Trophoblast cell (in vitro differentiated cells and primary cell): ENCODE results near the gene TMEM270.

ENCODE experiments used
- DNase-seq, 2 donors: peaks; one replicate each; pipeline ENCODE4 v3.0.0-alpha.2; 2016
- H2AFZ ChIP-seq: 2 replicates; pipeline ENCODE4 v1.6.1; 2013; ENCODE audit warnings: low read length, moderate library complexity, mild to moderate bottlenecking; ENCODE audit not compliant: insufficient read depth, poor library complexity
- H2AK5ac ChIP-seq: 2 replicates; pipeline ENCODE4 v1.6.1; 2013; ENCODE audit warnings: mild to moderate bottlenecking, low read length
- H2BK120ac ChIP-seq: 2 replicates; pipeline ENCODE4 v1.6.1; 2013; ENCODE audit warnings: low read length, mild to moderate bottlenecking, moderate library complexity; ENCODE audit not compliant: insufficient read depth, poor library complexity
- H2BK12ac ChIP-seq: 2 replicates; pipeline ENCODE4 v1.6.1; 2013; ENCODE audit warnings: mild to moderate bottlenecking, low read length, moderate library complexity
- H2BK5ac ChIP-seq: 2 replicates; pipeline ENCODE4 v1.6.1; 2013; ENCODE audit warnings: low read length, low read depth, moderate library complexity, mild to moderate bottlenecking; ENCODE audit not compliant: poor library complexity
- H3K14ac ChIP-seq: 2 replicates; pipeline ENCODE4 v1.6.1; 2013; ENCODE audit warnings: mild to moderate bottlenecking, low read length
- H3K18ac ChIP-seq: 2 replicates; pipeline ENCODE4 v1.6.1; 2013; ENCODE audit warnings: mild to moderate bottlenecking, low read length
- H3K23ac ChIP-seq: 2 replicates; pipeline ENCODE4 v1.6.1; 2013; ENCODE audit warnings: low read length
- H3K27ac ChIP-seq: 2 replicates; pipeline ENCODE4 v1.5.1; 2013; ENCODE audit warnings: low read depth, mild to moderate bottlenecking, inconsistent platforms, low read length, moderate library complexity
- H3K27me3 ChIP-seq: 2 replicates; pipeline ENCODE4 v1.6.1; 2013; ENCODE audit warnings: inconsistent platforms, mild to moderate bottlenecking, low read length, moderate library complexity; ENCODE audit not compliant: insufficient read depth
- H3K36me3 ChIP-seq, 2 experiments: 1 replicate in 1 of 2; 2 replicates in 1 of 2; pipeline ENCODE4 v1.6.1; 2013; ENCODE audit warnings: low read length in 2 of 2, mild to moderate bottlenecking in 2 of 2, moderate library complexity in 1 of 2; ENCODE audit not compliant: insufficient read depth in 2 of 2, control insufficient read depth in 1 of 2
- H3K4ac ChIP-seq: 2 replicates; pipeline ENCODE4 v1.6.1; 2013; ENCODE audit warnings: low read depth, mild to moderate bottlenecking, low read length, moderate library complexity
- H3K4me1 ChIP-seq, 2 experiments: 1 replicate in 1 of 2; 2 replicates in 1 of 2; pipeline ENCODE4 v1.6.1; 2013; ENCODE audit warnings: low read length in 2 of 2, mild to moderate bottlenecking in 2 of 2, moderate library complexity in 1 of 2; ENCODE audit not compliant: insufficient read depth in 2 of 2, control insufficient read depth in 1 of 2
- H3K4me2 ChIP-seq: 2 replicates; pipeline ENCODE4 v1.6.1; 2013; ENCODE audit warnings: inconsistent platforms, mild to moderate bottlenecking, low read length, moderate library complexity
- H3K4me3 ChIP-seq: 2 replicates; pipeline ENCODE4 v1.5.1; 2013; ENCODE audit warnings: mild to moderate bottlenecking, low read depth, low read length, inconsistent platforms
- H3K79me1 ChIP-seq: one replicate; pipeline ENCODE4 v1.6.1; 2013; ENCODE audit warnings: low read length
- H3K79me2 ChIP-seq: 2 replicates; pipeline ENCODE4 v1.6.1; 2013; ENCODE audit warnings: low read length, mild to moderate bottlenecking; ENCODE audit not compliant: control insufficient read depth, insufficient read depth, poor library complexity
- H3K9ac ChIP-seq: 2 replicates; pipeline ENCODE4 v1.6.1; 2013; ENCODE audit warnings: mild to moderate bottlenecking, low read length
- H3K9me3 ChIP-seq: 2 replicates; pipeline ENCODE4 v1.6.1; 2013; ENCODE audit warnings: low read depth, mild to moderate bottlenecking, control low read depth, inconsistent platforms, low read length; ENCODE audit not compliant: insufficient read depth
- H4K12ac ChIP-seq: 2 replicates; pipeline ENCODE4 v1.6.1; 2013; ENCODE audit warnings: low read depth, mild to moderate bottlenecking, low read length, moderate library complexity
- H4K8ac ChIP-seq: 2 replicates; pipeline ENCODE4 v1.6.1; 2013; ENCODE audit warnings: low read depth, mild to moderate bottlenecking, low read length, moderate library complexity
- H4K91ac ChIP-seq: one replicate; pipeline ENCODE4 v1.6.1; 2013; ENCODE audit warnings: low read depth, mild to moderate bottlenecking, low read length, moderate library complexity
- WGBS: extraction: QIAGEN DNeasy Blood & Tissue Kit; methylation state at CpG from one replicate; pipeline ENCODE4 v1.1.7; 2013; ENCODE audit warnings: missing lambda C conversion rate; ENCODE audit not compliant: insufficient read length, insufficient coverage; ENCODE audit errors: extremely low coverage; 5-methylcytosine and 5-hydroxymethylcytosine counted together

Gene TMEM270

GRCh38 chr7:73879977-73880681, 19.2 kb downstream of the TMEM270 start:
- H3K14ac ChIP-seq: no peak overlapping the region
- H2BK120ac ChIP-seq: no peak overlapping the region
- H3K4me3 ChIP-seq: no peak overlapping the region
- no peak overlapping the region for H3K27ac ChIP-seq
- H3K36me3 ChIP-seq: no peaks in the 10 kb centered on the region
- H3K9ac ChIP-seq: no peak overlapping the region
- DNase-seq: peak; percentile 60 to 62
- H4K91ac ChIP-seq: no peak overlapping the region
- H3K27me3 ChIP-seq: no peaks in the 10 kb centered on the region
- no peaks in the 10 kb centered on the region for H3K79me2 ChIP-seq
- no peak overlapping the region for H4K12ac ChIP-seq
- H3K9me3 ChIP-seq: no peaks in the 10 kb centered on the region
- no peak overlapping the region for H2BK12ac ChIP-seq
- no peak overlapping the region for H2BK5ac ChIP-seq
- no peak overlapping the region for H3K4me2 ChIP-seq
- no peaks in the 10 kb centered on the region for H3K79me1 ChIP-seq
- WGBS: no CpG with 5 or more reads among the region's 18 CpGs
- no peak overlapping the region for H3K23ac ChIP-seq
- no peak overlapping the region for H4K8ac ChIP-seq
- peaks cover 12 to 21% of the 10 kb centered on the region in 2 experiments for H3K4me1 ChIP-seq
- H2AK5ac ChIP-seq: no peak overlapping the region
- H3K4ac ChIP-seq: no peak overlapping the region
- H2AFZ ChIP-seq: no peak overlapping the region
- no peak overlapping the region for H3K18ac ChIP-seq

GRCh38 chr7:73880755-73881328, 19.9 kb downstream of the TMEM270 start:
- DNase-seq: no peak
- Histone ChIP-seq H3K79me1 (no peaks in the 10 kb centered on the region), H2BK120ac (no peak overlapping the region), H2BK12ac (no peak overlapping the region), H3K4me1 (peaks cover 12 to 21% of the 10 kb centered on the region in 2 experiments), H4K91ac (no peak overlapping the region), H3K14ac (no peak overlapping the region), H2BK5ac (no peak overlapping the region), H2AK5ac (no peak overlapping the region), H3K27me3 (no peaks in the 10 kb centered on the region), H3K4me2 (no peak overlapping the region), H3K9me3 (no peaks in the 10 kb centered on the region), H3K9ac (no peak overlapping the region), H3K4me3 (no peak overlapping the region), H3K36me3 (no peaks in the 10 kb centered on the region), H3K23ac (no peak overlapping the region), H3K79me2 (no peaks in the 10 kb centered on the region), H3K27ac (no peak overlapping the region), H2AFZ (no peak overlapping the region), H3K4ac (no peak overlapping the region), H4K12ac (no peak overlapping the region), H3K18ac (no peak overlapping the region), H4K8ac (no peak overlapping the region)
- no CpG with 5 or more reads among the region's 13 CpGs for WGBS

- no peak overlapping the region for H4K12ac ChIP-seq
- no peak overlapping the region for H3K4ac ChIP-seq
- no peak overlapping the region for H2BK12ac ChIP-seq
- H3K23ac ChIP-seq: no peak overlapping the region
- no peaks in the 10 kb centered on the region for H3K27me3 ChIP-seq
- no peak overlapping the region for H4K91ac ChIP-seq
- no peak overlapping the region for H3K27ac ChIP-seq
- no peaks in the 10 kb centered on the region for H3K79me2 ChIP-seq
- no peak overlapping the region for H2BK5ac ChIP-seq
- H3K4me3 ChIP-seq: no peak overlapping the region
- no peak overlapping the region for H2BK120ac ChIP-seq
- no peak overlapping the region for H3K18ac ChIP-seq
- peaks cover 2% of the 10 kb centered on the region for H3K79me1 ChIP-seq
- H3K9me3 ChIP-seq: no peaks in the 10 kb centered on the region
- H3K14ac ChIP-seq: no peak overlapping the region
- DNase-seq: peak in 1 of 2 donors; percentile 17
- no peak overlapping the region for H3K4me2 ChIP-seq
- no CpG with 5 or more reads among the region's 5 CpGs for WGBS
- H4K8ac ChIP-seq: no peak overlapping the region
- H3K9ac ChIP-seq: no peak overlapping the region
- no peak overlapping the region for H2AFZ ChIP-seq
- H3K4me1 ChIP-seq: peaks cover 15 to 24% of the 10 kb centered on the region in 2 experiments
- H2AK5ac ChIP-seq: no peak overlapping the region
- H3K36me3 ChIP-seq: no peaks in the 10 kb centered on the region
These were observed 20.5 kb downstream of the TMEM270 start for GRCh38 chr7:73881352-73882046.

GRCh38 chr7:73882047-73882402, 21.1 kb downstream of the TMEM270 start:
- peaks cover 6% of the 10 kb centered on the region for H3K79me1 ChIP-seq
- H3K27ac ChIP-seq: no peak overlapping the region
- H4K8ac ChIP-seq: no peak overlapping the region
- H2BK5ac ChIP-seq: no peak overlapping the region
- H3K4me2 ChIP-seq: no peak overlapping the region
- no peak overlapping the region for H4K91ac ChIP-seq
- H3K4me1 ChIP-seq: peaks cover 21 to 30% of the 10 kb centered on the region in 2 experiments
- H2BK12ac ChIP-seq: no peak overlapping the region
- H3K36me3 ChIP-seq: no peaks in the 10 kb centered on the region
- H3K27me3 ChIP-seq: no peaks in the 10 kb centered on the region
- no peak overlapping the region for H2AK5ac ChIP-seq
- H3K23ac ChIP-seq: no peak overlapping the region
- H3K9ac ChIP-seq: no peak overlapping the region
- WGBS: no CpG with 5 or more reads among the region's 3 CpGs
- H4K12ac ChIP-seq: no peak overlapping the region
- H3K79me2 ChIP-seq: no peaks in the 10 kb centered on the region
- H2AFZ ChIP-seq: no peak overlapping the region
- H3K9me3 ChIP-seq: no peaks in the 10 kb centered on the region
- DNase-seq: no peak
- H3K4me3 ChIP-seq: no peak overlapping the region
- no peak overlapping the region for H3K14ac ChIP-seq
- no peak overlapping the region for H3K18ac ChIP-seq
- no peak overlapping the region for H3K4ac ChIP-seq
- no peak overlapping the region for H2BK120ac ChIP-seq
